ENCODE results near the gene RAPH1. TPM values are rescaled to one million over a fixed set of nuclear protein-coding genes. Genes with fewer than 3 reads are reported as not detected.

RAPH1 gene, protein sequence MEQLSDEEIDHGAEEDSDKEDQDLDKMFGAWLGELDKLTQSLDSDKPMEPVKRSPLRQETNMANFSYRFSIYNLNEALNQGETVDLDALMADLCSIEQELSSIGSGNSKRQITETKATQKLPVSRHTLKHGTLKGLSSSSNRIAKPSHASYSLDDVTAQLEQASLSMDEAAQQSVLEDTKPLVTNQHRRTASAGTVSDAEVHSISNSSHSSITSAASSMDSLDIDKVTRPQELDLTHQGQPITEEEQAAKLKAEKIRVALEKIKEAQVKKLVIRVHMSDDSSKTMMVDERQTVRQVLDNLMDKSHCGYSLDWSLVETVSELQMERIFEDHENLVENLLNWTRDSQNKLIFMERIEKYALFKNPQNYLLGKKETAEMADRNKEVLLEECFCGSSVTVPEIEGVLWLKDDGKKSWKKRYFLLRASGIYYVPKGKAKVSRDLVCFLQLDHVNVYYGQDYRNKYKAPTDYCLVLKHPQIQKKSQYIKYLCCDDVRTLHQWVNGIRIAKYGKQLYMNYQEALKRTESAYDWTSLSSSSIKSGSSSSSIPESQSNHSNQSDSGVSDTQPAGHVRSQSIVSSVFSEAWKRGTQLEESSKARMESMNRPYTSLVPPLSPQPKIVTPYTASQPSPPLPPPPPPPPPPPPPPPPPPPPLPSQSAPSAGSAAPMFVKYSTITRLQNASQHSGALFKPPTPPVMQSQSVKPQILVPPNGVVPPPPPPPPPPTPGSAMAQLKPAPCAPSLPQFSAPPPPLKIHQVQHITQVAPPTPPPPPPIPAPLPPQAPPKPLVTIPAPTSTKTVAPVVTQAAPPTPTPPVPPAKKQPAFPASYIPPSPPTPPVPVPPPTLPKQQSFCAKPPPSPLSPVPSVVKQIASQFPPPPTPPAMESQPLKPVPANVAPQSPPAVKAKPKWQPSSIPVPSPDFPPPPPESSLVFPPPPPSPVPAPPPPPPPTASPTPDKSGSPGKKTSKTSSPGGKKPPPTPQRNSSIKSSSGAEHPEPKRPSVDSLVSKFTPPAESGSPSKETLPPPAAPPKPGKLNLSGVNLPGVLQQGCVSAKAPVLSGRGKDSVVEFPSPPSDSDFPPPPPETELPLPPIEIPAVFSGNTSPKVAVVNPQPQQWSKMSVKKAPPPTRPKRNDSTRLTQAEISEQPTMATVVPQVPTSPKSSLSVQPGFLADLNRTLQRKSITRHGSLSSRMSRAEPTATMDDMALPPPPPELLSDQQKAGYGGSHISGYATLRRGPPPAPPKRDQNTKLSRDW
- 9.3 and 9.4 TPM in 2 replicates for total RNA-seq (2014; rRNA removed; shearing (Covaris generic))

DNA sequence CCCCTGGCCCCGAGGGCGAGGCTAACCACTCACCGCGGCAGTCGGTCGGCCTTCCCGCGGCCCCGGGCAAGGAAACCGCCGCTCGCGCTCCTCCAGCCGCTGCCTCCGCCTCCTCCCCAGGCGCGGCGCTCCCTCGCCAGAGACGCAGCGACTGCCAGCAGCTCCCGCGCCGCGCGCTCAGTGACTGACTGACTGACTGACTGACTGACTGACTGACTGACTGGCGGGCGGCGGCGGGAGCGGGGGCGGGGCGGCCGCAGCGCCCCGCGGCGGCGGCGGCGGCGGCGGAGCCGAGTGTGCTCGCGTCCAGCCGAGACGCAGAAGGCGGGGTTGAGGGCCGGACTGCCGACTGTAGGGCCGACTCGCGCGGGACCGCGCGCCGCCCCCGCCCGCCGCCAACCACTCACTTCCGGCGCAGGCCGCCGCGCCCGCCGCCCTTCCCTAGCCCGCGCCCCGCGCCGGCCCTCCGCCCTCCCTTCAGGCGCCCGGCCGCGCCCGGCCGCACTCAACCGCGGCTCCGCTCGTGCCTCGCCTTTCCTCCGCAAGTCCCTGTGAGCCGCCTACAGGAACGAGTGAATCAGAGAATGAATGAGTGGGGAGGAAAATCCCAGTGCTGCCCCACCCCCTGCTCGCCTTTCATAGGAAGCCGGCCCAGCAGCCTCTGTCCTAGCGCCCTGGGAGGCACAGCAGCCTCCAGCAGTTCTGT is at the start of gene RAPH1:
Gene RAPH1 (minus strand): TSS at position 224 of the 706 bp plus-strand sequence. CDS start 39,948 bp downstream, outside the sequence.
- DNase-seq (ENCODE audit: low read depth) = peak; percentile 86

DNA sequence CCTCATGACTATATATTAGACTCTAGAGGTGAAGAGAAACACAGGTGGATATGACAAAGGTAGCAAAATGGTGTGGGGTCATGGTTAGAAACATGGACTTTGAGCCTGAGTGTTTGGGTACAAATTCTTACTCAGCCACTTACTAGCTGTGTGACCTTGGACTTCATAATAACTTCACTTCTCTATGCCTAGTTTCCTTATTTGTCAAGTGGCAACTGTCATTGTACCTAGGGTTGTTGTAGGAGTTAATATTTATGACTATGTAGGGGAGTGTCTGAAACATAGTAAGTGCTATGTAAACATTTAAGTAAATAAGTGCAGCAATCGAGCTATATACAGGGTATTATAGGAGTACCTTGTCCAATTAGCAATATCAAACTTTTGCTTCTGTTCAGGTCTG is 49.7 kb upstream of the RAPH1 start:
- no peak for DNase-seq (ENCODE audit: low read depth)

GRCh38 chr2:203583701-203584100 is 48.6 kb upstream of the RAPH1 start:
- peak; percentile 28 for DNase-seq (ENCODE audit: low read depth)

- DNase-seq (ENCODE audit: low read depth) = no peak
These were observed 48.1 kb upstream of the RAPH1 start for GRCh38 chr2:203583084-203583695.

GRCh38 chr2:203582468-203582867 is 47.4 kb upstream of the RAPH1 start:
- no peak for DNase-seq (ENCODE audit: low read depth)

- no peak for DNase-seq (ENCODE audit: low read depth)
These were observed 45.7 kb upstream of the RAPH1 start for GRCh38 chr2:203580844-203581243.

- no peak for DNase-seq (ENCODE audit: low read depth)
These were observed 44.6 kb upstream of the RAPH1 start for GRCh38 chr2:203579730-203580129.

DNA sequence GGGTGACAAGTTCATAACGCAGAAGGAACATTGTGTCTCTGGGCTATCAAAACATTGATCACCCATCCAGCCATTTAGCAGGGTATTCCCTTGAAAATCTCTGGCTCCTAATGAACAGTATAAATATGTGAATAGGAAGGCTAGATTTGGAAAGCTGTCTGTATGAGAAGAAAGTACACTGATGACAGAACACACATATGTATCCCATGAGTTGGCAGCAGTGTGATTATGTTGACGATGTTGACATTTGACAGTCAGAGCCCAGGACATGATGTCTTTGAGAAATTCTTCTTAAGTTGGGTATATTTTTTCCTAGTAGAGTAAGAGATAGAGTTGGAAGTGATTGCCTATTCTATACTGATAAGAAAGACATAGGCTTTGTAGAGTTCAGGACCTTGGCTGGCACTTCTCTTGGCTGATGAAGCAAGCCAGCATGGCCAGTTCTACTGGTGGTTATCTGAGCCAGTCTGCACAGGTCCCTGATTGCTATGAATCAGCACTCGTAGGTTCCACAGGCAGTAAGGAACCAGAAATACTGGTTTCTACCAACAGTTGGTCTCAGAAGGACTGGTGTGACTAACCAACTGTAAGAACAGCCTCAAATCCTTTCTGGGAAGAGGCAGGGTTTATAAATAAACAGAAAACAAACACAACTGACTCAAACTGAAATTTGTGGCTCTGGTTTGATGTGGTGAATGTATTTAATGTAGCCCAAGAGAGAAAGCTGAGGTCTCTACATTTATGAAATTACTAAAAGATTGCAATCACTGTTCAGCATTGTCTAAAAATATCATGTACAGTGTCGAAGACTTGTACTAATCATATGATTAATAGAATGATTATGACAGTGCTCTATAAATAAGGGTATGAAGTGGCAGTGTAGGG is 43.9 kb upstream of the RAPH1 start:
- peak; percentile 51 for DNase-seq (ENCODE audit: low read depth)

DNA sequence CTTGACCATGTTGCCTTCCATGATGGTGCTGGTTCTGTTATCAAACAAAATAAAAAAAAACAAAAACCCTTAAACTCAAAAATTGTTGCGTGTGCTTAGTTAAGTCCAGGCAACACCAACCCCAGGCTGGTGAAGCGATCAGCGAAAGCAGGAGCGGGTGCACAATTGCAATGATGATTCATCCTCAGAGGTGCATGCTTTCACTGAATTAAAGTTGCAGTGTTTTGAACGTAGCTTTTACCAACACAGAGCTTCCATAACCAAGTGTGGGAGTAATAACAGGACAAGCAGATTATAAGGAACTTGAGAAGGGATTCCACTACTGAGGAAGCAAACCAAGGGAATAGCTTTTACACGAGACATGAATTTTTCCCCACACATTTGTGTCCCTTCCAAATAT is 39.7 kb upstream of the RAPH1 start:
- DNase-seq (ENCODE audit: low read depth) = peak; percentile 40

GRCh38 chr2:203572316-203572715 is 37.2 kb upstream of the RAPH1 start:
- no peak for DNase-seq (ENCODE audit: low read depth)

DNA sequence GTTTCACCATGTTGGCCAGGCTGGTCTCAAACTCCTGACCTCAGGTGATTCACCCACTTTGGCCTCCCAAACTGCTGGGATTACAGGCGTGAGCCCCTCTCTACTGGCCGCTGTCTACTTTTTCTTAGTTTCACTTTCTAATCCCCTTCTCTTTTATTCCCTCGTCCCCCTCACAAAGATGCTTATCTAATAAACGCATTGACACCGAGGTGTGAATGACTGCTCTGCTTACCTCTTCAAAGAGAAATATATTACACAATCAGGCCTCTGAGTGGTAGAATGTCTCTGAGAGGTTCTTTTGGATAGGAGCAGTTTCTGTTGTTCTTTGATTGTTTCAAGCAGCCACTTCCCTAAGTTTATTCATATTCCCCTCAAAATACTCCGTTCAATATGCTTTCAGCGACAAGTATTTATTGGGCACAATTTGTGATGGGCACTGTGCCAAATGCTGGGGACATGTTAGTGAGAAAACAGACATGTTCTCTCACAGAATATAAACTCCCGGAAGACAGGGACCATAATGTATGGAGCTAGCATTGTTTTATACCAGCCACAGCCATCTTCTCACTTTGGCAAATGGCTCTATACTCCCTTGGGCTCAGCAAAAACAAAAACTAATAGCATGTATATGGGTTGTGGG is 34.7 kb upstream of the RAPH1 start:
- no peak for DNase-seq (ENCODE audit: low read depth)

DNA sequence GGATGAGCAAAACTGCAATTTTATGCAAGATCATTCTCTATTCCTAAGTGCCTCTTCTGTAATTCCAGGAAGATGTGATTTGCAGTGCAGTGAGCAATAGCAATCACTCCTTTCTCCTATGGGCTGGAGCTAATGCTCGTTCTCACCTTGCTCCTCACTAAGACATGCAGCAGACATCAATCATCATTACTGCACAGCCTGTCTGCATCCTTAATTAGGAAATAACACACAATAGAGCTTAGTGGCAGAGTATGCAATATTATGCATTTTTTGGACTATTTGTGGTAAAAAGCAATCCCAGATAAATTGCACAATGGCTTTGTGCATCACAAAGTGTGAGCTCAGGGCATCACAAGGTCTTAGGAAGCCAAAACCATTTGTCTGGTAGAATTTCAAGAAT is 32.6 kb upstream of the RAPH1 start:
- DNase-seq (ENCODE audit: low read depth) = no peak

DNA sequence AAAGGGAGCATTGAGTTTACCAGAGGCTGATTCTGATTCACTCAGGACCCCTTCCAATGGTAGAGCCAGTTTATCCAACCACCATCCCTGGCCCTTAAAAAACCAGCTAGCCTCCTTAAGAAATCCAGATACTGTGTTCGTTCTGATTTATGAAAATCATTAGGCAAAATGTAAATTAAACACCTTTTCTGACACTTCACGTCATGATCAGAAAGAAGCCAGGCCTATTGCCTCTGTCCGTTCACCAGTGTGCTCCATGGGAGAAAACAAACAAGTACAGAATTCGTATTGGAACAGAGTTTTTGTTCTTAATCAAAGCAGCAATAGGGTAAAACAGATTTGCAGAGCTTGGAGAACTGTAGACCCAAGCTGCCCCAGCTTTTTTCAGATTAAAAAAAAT is 31.1 kb upstream of the RAPH1 start:
- DNase-seq (ENCODE audit: low read depth) = no peak

GRCh38 chr2:203565076-203565475 is 30.0 kb upstream of the RAPH1 start:
- no peak for DNase-seq (ENCODE audit: low read depth)

DNA sequence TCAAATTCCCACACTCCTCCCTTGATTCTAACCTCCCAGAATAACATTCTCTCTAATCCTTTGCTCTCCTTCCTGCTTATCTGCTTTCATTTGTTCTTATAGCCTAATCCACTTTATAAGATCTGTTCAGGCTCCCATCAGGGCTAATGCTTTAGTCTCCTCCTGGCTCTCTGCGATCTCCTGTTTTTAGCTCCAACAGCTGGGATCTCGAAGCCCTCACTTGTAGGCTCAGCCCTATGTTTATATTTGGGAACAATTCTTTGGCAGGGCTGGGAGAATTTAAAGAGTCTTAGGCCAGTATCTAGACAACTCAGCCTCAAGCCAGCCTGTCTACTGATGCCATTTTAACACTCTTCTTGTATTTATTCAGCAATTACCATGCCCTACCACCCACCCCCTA is 27.2 kb upstream of the RAPH1 start:
- no peak for DNase-seq (ENCODE audit: low read depth)

DNA sequence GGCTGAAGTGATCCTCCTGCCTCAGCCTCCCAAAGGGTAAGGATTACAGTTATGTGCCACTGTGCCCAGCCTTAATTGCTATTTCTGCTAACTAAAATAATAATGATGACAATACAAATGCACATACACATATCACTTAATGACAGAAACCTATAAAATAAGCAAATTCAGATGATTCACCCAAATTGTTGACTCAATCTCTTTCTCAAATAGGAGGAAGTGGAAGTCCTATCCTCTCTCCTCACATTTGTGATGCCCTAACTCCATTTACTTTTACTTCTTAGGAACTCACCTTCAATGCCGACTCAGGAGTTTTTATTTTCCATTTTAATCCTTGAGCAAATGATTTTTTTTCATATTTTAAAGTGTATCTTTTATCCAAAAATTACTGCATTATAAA is 24.5 kb upstream of the RAPH1 start:
- DNase-seq (ENCODE audit: low read depth) = no peak

GRCh38 chr2:203553784-203554183 is 18.7 kb upstream of the RAPH1 start:
- DNase-seq (ENCODE audit: low read depth) = no peak

GRCh38 chr2:203551778-203552177 is 16.7 kb upstream of the RAPH1 start:
- DNase-seq (ENCODE audit: low read depth) = peak; percentile 15

DNA sequence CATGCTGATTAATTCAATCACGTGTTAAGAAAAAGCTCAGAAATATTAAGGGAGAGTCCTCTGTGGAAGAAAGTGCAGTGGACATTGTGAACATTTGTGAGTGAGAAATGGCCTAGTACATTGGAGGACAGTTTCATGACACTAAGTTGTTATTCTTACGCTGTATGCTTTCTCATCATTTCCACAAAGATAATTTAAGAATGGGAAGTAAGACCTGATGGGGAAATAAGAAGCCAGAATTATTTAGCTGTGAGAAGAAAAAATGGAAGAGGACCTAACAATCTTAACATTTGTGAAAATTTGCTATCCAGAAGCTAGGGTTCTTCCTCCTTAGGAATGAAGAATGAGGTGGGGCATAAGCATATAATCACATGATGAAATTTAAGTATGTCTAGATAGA is 15.2 kb upstream of the RAPH1 start:
- no peak for DNase-seq (ENCODE audit: low read depth)

Data from RPMI7951 (cell line).